Astrocyte (in vitro differentiated cells and primary cell): ENCODE measurements around the gene FAM200B.

Experiments
- EZH2 ChIP-seq: IDR thresholded peaks from 2 replicates; pipeline ENCODE4 v1.6.1; 2012; ENCODE audit warnings: mild to moderate bottlenecking, low read length, inconsistent platforms; ENCODE audit not compliant: insufficient read depth
- TF ChIP-seq, protein P1 (sequence below): IDR thresholded peaks from 2 replicates; pipeline ENCODE4 v1.5.1; 2011; ENCODE audit warnings: low read depth, mild to moderate bottlenecking, inconsistent platforms, low read length, moderate library complexity; ENCODE audit not compliant: insufficient read depth

DNA sequence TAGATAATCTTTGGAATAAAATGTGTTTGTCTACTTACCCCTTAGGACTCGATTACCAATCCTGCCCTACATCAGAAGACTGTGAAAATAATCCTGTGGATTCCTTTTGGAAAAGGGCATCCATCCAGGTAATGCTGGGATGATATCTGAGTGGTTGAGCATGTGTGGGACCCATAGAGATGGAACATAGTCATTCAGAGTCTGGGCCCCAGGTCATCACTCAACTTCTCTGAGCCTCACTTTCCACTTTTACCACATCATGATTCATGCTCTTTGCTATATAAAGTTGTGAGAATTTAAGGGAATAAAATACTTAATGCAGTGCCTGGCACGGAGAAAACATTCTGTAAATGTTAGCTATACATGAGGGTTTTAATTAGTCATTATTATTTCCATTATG is 30.1 kb downstream of the FAM200B start:
- TF ChIP-seq, protein P1, sequence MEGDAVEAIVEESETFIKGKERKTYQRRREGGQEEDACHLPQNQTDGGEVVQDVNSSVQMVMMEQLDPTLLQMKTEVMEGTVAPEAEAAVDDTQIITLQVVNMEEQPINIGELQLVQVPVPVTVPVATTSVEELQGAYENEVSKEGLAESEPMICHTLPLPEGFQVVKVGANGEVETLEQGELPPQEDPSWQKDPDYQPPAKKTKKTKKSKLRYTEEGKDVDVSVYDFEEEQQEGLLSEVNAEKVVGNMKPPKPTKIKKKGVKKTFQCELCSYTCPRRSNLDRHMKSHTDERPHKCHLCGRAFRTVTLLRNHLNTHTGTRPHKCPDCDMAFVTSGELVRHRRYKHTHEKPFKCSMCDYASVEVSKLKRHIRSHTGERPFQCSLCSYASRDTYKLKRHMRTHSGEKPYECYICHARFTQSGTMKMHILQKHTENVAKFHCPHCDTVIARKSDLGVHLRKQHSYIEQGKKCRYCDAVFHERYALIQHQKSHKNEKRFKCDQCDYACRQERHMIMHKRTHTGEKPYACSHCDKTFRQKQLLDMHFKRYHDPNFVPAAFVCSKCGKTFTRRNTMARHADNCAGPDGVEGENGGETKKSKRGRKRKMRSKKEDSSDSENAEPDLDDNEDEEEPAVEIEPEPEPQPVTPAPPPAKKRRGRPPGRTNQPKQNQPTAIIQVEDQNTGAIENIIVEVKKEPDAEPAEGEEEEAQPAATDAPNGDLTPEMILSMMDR, result no peak
- no peak for TF ChIP-seq EZH2
